GM13977 (cell line): ENCODE results near the gene TBC1D22A.

Experiments used
- DNase-seq: peaks from one replicate; pipeline ENCODE4 v3.0.0; 2012; ENCODE audit warnings: low spot score
- in situ Hi-C: fragments of 300-500 bp; cut with MboI; formaldehyde crosslinking; loops from one replicate; pipeline ENCODE4 v1.12.0; 2022; ENCODE audit warnings: low sequenced_read_pairs, low pct_unique_long_range_greater_than_20kb, mixed read lengths, inconsistent platforms; ENCODE audit not compliant: unreplicated experiment
- TF ChIP-seq, protein P1 (sequence below): IDR thresholded peaks from 2 replicates; pipeline ENCODE4 v1.5.1; 2012; ENCODE audit warnings: mild to moderate bottlenecking, control low read depth; ENCODE audit not compliant: insufficient read depth; ENCODE audit errors: extremely low read depth, missing control alignments

The TBC1D22A gene

DNA sequence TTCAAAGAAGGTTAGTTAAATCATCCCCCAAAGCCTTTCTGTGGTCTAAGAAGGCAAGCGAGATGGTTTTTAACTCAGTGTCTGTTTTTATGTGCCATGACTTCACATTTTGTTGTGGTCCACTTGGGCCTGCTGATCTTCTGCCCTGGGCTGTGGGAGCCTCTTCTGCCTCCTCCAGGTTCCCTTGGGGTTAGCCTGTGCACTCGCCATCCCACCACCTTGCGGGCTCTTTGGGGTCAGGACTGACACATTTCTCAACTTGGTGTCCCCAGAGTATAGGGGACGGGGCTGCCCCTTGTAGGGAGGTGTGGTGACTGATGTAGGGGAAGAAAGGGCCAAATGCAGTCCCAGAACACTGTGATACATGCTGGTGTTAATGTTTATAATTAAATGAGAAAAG is 207.0 kb downstream of the TBC1D22A start:
- TF ChIP-seq, protein P1, sequence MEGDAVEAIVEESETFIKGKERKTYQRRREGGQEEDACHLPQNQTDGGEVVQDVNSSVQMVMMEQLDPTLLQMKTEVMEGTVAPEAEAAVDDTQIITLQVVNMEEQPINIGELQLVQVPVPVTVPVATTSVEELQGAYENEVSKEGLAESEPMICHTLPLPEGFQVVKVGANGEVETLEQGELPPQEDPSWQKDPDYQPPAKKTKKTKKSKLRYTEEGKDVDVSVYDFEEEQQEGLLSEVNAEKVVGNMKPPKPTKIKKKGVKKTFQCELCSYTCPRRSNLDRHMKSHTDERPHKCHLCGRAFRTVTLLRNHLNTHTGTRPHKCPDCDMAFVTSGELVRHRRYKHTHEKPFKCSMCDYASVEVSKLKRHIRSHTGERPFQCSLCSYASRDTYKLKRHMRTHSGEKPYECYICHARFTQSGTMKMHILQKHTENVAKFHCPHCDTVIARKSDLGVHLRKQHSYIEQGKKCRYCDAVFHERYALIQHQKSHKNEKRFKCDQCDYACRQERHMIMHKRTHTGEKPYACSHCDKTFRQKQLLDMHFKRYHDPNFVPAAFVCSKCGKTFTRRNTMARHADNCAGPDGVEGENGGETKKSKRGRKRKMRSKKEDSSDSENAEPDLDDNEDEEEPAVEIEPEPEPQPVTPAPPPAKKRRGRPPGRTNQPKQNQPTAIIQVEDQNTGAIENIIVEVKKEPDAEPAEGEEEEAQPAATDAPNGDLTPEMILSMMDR: no peak
- in situ Hi-C loops: no loop called here
- DNase-seq: peak; percentile 94

GRCh38 chr22:46969961-46970360 is 207.5 kb downstream of the TBC1D22A start:
- no peak for DNase-seq
- in situ Hi-C loops: no loop called here
- TF ChIP-seq, protein P1: no peak

DNA sequence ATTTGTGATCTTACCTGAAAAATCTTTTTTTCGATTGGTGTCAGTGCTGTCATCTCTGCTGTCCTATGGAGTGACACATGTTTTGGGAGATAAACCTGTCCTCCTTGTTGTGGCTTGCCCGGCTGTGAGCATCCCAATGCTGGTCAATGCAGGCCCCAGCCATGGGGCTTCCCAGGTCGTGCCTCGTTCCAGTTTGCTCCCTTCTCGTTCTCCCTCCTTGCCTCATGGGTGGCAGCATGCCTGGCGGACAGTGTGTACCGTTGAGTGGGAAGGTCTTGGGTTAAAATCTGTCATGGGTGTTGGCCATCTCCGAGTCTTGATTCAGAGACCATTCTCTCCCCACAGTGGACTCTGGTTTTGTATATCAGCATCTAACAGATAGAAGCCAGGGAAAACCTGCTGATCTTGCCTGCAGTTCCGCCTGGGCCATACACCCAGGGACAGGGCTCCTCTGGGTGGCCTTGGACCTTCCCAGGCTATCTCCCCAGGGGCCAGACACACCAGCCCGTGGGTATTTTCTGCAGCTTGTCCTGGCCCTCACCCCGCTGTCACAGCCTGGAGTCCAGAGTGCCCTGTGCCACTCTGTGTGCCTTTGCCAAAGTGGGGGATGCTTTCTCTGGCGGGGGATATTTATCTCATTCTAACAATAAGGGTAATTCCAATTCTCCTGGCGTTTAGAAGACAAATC is 208.1 kb downstream of the TBC1D22A start:
- in situ Hi-C loops: no loop called here
- TF ChIP-seq, protein P1: no peak
- no peak for DNase-seq

- in situ Hi-C loops: no loop called here
- DNase-seq: no peak
- TF ChIP-seq, protein P1: no peak
These were observed 208.8 kb downstream of the TBC1D22A start for GRCh38 chr22:46971099-46971763.

GRCh38 chr22:46971764-46972125 is 209.3 kb downstream of the TBC1D22A start:
- DNase-seq: no peak
- in situ Hi-C loops: no loop called here
- TF ChIP-seq, protein P1: no peak

DNA sequence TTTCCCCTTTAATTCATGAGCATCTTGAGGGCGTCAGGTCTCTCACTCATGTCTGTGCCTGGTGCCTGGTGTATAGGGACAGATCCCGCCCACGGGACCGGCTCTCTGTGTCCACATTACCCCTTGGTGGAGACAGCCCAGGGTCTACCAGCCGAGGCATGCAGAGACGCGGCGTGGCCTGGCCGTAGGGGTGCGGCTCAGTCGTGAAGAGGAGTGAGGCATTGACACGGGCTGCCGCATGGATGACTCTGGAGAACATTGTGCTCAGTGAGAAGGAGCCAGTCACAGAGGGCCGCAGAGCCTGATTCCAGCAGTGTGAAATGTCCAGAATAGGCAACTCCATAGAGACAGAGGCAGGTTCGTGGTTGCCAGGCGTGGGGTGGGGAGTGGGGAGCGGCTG is 209.8 kb downstream of the TBC1D22A start:
- in situ Hi-C loops: no loop called here
- TF ChIP-seq, protein P1: no peak
- DNase-seq: no peak
